LNCAP (cell line): ENCODE results near the gene OSBPL3.

Experiments
- TF ChIP-seq, protein P1 (sequence below): fragments of 450-650 bp; IDR thresholded peaks from 2 replicates; pipeline ENCODE4 v1.5.1; 2017; ENCODE audit warnings: mild to moderate bottlenecking

Gene OSBPL3

DNA sequence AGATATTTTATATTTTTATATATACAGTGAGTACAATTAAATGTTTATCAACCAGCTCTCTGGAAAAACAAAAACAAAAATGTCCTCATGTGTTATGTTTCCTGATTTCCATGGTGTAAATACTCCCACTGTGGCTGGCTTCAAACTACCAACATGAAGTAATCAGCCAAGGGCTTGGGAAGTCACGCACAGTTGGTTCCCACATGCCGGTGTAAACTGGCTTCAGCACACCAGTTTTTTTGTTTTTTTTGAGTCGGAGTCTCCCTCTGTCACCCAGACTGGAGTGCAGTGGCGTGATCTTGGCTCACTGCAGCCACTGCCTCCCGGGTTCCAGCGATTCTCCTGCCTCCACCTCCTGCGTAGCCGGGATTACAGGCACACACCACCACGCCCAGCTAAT lies 11.8 kb downstream of the OSBPL3 start:
- TF ChIP-seq, protein P1, sequence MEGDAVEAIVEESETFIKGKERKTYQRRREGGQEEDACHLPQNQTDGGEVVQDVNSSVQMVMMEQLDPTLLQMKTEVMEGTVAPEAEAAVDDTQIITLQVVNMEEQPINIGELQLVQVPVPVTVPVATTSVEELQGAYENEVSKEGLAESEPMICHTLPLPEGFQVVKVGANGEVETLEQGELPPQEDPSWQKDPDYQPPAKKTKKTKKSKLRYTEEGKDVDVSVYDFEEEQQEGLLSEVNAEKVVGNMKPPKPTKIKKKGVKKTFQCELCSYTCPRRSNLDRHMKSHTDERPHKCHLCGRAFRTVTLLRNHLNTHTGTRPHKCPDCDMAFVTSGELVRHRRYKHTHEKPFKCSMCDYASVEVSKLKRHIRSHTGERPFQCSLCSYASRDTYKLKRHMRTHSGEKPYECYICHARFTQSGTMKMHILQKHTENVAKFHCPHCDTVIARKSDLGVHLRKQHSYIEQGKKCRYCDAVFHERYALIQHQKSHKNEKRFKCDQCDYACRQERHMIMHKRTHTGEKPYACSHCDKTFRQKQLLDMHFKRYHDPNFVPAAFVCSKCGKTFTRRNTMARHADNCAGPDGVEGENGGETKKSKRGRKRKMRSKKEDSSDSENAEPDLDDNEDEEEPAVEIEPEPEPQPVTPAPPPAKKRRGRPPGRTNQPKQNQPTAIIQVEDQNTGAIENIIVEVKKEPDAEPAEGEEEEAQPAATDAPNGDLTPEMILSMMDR = no peak

DNA sequence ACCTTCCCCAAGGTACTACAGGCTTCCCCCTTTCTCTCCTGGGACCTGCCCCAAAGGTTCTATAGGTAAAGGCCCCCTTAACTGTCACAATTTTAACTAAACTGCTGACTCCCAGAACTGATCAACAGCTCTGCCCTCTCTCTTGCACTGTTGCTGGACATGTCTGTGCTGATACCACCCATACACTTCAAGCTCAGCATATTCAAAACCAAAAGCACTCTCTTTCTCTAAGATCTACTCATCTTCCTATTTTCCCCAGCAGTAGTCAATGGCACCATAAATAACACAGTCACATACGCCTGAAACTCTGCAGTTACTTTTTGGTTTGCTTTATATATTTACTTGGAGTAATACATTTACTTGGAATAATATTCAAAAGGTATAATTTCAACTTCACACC lies 12.3 kb downstream of the OSBPL3 start:
- TF ChIP-seq, protein P1 = no peak

DNA sequence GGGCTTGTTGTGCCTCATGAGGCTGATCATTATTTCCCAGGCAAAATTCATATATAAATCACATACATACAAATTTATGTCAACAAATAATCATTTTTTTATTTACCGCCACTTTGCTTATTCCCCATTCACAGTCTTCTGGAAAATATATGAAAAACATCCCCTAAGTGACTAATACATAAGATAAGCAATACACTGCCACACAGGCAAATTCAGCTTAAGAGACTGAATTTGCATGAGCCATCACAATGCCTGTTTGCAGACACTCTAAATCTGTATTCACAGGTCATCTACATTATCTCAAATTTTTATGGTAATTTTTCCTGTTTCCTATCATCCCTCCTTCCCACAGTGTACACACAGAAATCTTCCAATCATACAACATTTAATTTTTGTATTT lies 13.2 kb downstream of the OSBPL3 start:
- TF ChIP-seq, protein P1 = no peak

DNA sequence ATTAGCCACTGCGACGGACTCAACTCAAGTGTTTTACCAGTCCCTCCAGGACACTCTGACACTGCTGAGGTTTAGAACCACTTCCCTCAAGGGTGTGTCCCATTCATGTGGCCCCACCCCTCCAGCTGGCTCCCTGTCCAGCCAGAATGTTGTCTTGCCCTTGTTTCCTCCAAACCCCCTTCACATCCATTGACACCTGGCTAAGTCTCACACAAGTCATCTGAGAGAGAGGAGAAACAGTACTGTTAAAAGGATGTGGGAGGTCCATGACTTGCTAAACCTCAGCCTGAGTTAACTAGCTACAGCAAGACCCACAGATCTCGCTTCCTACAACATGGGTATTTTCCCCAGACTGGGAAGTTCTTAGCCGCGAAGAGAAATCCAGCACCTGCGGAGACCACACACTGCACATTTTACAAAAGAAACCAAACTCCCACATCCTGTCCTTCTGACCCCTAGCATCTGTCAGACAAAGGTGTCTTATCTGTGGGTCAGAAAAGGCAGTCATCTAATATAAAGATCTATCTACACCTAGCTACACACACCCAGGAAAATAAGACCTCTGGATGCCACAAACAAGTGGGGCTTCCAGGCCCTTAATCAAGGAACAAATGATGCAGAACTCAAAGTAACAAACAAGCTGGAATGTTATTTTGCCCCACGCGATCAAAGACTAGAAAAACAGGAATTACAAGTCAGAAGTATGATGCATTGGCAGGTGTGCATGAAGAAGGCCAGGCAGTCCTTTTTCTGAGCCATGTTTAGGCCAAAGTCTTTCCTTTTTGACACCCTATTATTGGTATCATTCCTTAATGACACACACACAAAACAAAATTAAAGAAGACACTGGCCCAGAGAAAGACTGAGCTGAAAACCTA lies 13.9 kb downstream of the OSBPL3 start:
- TF ChIP-seq, protein P1 = no peak

DNA sequence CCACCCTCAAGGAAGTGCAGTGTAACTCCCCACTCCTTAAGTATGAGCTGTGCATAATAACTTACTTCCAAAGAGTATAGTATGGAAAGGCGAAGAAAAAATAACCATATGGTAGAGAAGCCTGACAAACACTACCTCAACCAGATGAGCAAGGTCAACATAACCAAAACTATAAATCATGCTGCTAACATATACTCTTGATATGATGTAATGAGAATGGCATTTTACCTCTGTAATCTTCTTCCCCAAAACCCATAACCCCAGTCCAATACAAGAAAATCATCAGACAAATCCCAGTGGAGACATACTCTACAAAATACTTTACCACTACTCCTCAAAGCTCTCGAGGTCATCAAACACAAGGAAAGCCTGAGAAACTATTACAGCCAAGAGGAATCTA lies 15.8 kb downstream of the OSBPL3 start:
- TF ChIP-seq, protein P1 = no peak

DNA sequence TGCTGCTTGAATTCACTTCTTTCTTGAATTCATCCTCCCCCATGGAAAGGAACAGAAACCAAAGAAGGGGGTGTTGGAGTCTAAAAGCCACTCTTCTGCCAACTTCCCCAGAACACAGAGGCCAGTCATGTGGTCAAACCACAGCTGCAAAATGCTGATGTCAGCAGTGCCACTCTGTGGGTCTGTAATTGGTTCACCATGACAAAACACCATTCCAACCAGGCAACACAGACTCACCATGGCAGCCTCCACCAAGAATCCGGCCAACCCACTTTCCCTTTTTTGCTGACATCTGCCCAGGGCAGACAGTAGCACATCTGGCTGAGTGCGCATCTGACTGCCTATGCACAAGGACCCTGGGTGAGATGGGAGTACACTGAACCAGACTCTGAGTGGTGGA lies 16.8 kb downstream of the OSBPL3 start:
- TF ChIP-seq, protein P1 = no peak

DNA sequence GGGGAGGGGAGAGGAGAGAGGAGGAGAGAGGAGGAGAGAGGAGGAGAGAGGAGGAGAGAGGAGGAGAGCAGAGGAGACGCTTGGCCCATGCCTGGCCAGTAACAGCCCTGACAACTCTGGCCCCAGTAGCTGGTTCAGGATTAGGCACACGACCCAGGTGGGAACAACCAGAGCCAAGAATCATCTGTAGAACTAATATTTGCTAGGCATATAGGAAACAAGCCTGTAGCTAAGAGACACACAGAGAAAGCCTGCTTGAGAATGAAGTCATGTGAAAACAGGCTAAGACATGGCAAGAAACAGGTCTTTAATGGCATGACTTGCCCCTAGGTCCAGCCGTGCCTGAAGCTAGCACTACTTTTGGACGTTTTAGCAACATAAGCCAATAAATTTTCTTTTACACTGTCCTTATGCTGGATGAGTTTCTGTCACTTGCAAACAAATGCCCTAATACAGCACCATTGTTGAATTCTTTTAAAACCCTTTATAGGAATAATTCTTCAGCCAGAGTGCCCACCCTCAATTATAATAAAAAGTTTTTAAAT lies 17.5 kb downstream of the OSBPL3 start:
- TF ChIP-seq, protein P1 = no peak
